ENCODE results near the gene ZGRF1. TPM values are rescaled to one million over a fixed set of nuclear protein-coding genes. Genes with fewer than 3 reads are reported as not detected.

The ZGRF1 gene
- polyA plus RNA-seq, 1 donor from 2014 or later, result 18.0 TPM

DNA sequence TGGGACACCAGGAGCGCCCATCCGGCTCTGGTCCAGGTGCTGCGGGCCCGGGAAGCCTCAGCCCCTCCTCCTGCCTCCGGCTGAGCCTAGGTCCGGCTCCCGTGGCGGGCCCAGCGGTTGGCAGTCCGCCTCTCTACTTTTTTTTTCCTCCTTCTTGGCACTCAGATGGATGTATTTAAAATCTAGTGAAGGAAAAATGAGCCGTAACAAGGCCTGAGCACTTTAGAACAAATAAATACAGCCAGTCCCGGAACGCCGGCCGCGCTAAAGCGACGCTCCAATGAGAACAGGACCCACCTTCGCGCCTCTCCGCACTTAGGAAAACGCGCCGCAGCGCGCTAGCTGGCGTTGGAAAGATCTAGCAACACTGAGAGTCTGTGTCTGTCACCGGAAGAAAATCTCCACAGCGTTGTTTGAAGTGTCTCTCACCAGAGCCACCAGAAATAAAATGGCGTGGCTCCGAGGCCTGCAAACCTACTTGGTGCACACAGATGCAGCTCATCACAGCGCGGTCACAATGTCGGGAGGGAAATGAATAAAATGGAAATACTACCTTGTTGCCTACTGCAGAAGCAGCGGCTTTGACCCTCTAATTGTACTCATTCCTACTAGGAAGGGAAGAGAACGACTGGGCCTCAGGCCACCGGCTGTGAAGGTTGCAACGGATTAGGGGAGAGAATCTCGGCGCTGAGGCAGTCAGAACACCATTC lies 125.5 kb downstream of the ZGRF1 start:
- Histone ChIP-seq H3K27ac (ENCODE audit: low read length) (no peak overlapping the region), H3K27me3 (ENCODE audit: insufficient read depth, low read depth, low read length) (peaks cover 92% of the 10 kb centered on the region), H3F3A (ENCODE audit: insufficient read depth, low read length, poor library complexity, severe bottlenecking) (no peaks in the 10 kb centered on the region), H3K9ac (ENCODE audit: low read length) (no peak overlapping the region), H2AFZ (ENCODE audit: low read depth, low read length) (no peak overlapping the region), H4K20me1 (ENCODE audit: insufficient read depth) (no peaks in the 10 kb centered on the region), H3K4me2 (ENCODE audit: low read length) (no peak overlapping the region), H3K9me2 (ENCODE audit: insufficient read depth, low read length) (no peaks in the 10 kb centered on the region), H3K9me3 (ENCODE audit: low read length) (no peaks in the 10 kb centered on the region), H3K4me3 (ENCODE audit: low read length) (peak overlapping the region; percentile 48), H3K79me2 (replicated peaks; ENCODE audit: insufficient read depth, low read length) (no peaks in the 10 kb centered on the region), H3K36me3 (ENCODE audit: insufficient read depth, low read length) (no peaks in the 10 kb centered on the region)
- peak; percentile 49 for TF ChIP-seq POLR2AphosphoS5 (IDR thresholded peaks at IDR 0.05)
- TF ChIP-seq, protein P1, sequence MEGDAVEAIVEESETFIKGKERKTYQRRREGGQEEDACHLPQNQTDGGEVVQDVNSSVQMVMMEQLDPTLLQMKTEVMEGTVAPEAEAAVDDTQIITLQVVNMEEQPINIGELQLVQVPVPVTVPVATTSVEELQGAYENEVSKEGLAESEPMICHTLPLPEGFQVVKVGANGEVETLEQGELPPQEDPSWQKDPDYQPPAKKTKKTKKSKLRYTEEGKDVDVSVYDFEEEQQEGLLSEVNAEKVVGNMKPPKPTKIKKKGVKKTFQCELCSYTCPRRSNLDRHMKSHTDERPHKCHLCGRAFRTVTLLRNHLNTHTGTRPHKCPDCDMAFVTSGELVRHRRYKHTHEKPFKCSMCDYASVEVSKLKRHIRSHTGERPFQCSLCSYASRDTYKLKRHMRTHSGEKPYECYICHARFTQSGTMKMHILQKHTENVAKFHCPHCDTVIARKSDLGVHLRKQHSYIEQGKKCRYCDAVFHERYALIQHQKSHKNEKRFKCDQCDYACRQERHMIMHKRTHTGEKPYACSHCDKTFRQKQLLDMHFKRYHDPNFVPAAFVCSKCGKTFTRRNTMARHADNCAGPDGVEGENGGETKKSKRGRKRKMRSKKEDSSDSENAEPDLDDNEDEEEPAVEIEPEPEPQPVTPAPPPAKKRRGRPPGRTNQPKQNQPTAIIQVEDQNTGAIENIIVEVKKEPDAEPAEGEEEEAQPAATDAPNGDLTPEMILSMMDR (IDR thresholded peaks at IDR 0.05; ENCODE audit: poor library complexity, severe bottlenecking), result no peak
- TF ChIP-seq EZH2 (IDR thresholded peaks at IDR 0.05; ENCODE audit: borderline replicate concordance, insufficient read depth, low read length, poor library complexity, severe bottlenecking), result peak; percentile 35

DNA sequence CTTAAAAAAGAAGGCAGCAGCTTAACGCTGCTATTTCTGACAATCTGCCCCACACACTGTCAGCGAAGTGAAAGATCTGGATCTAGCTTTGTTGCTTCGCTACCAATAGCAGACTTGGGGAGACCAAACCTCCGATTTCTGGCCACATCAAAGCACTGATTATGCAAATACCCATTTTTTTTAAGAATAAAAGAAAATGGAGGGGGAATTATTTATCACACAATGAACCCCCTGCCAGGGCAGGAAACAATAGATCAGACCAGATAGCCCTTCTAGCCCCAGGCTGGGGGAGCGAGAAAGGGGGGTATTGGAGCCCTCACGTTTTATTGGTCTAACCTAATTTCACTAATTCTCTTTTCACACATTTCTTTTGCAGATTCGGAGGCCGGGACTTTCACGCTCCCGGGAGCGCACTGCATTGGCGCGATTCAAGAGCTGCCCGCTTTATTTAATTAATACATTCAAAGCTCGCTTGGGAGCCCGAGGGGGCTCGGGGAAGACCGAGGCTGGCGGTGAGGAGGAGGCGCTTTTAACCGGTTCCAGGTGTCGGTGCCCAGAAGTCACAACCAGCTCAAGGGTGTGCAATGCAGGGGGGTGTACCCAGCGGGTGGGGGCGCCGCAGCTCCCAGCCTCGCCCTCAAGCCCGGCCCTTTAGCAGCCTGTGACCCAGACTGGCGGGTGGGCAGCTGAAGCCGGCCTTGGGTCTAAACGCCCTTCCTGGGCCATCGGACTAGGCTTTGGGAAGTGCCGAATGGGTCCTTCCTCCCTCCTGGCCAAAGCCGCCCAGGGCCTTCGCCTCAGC lies 126.2 kb downstream of the ZGRF1 start:
- Histone ChIP-seq H3K9me3 (ENCODE audit: low read length) (no peaks in the 10 kb centered on the region), H3K27ac (ENCODE audit: low read length) (no peak overlapping the region), H3K9ac (ENCODE audit: low read length) (no peak overlapping the region), H3K27me3 (ENCODE audit: insufficient read depth, low read depth, low read length) (peaks cover 85% of the 10 kb centered on the region), H2AFZ (ENCODE audit: low read depth, low read length) (no peak overlapping the region), H3F3A (ENCODE audit: insufficient read depth, low read length, poor library complexity, severe bottlenecking) (no peaks in the 10 kb centered on the region), H3K36me3 (ENCODE audit: insufficient read depth, low read length) (no peaks in the 10 kb centered on the region), H4K20me1 (ENCODE audit: insufficient read depth) (no peaks in the 10 kb centered on the region), H3K9me2 (ENCODE audit: insufficient read depth, low read length) (no peaks in the 10 kb centered on the region), H3K79me2 (replicated peaks; ENCODE audit: insufficient read depth, low read length) (no peaks in the 10 kb centered on the region), H3K4me2 (ENCODE audit: low read length) (peak overlapping the region; percentile 26), H3K4me3 (ENCODE audit: low read length) (peak overlapping the region; percentile 48)
- TF ChIP-seq, protein P2, sequence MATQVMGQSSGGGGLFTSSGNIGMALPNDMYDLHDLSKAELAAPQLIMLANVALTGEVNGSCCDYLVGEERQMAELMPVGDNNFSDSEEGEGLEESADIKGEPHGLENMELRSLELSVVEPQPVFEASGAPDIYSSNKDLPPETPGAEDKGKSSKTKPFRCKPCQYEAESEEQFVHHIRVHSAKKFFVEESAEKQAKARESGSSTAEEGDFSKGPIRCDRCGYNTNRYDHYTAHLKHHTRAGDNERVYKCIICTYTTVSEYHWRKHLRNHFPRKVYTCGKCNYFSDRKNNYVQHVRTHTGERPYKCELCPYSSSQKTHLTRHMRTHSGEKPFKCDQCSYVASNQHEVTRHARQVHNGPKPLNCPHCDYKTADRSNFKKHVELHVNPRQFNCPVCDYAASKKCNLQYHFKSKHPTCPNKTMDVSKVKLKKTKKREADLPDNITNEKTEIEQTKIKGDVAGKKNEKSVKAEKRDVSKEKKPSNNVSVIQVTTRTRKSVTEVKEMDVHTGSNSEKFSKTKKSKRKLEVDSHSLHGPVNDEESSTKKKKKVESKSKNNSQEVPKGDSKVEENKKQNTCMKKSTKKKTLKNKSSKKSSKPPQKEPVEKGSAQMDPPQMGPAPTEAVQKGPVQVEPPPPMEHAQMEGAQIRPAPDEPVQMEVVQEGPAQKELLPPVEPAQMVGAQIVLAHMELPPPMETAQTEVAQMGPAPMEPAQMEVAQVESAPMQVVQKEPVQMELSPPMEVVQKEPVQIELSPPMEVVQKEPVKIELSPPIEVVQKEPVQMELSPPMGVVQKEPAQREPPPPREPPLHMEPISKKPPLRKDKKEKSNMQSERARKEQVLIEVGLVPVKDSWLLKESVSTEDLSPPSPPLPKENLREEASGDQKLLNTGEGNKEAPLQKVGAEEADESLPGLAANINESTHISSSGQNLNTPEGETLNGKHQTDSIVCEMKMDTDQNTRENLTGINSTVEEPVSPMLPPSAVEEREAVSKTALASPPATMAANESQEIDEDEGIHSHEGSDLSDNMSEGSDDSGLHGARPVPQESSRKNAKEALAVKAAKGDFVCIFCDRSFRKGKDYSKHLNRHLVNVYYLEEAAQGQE (IDR thresholded peaks at IDR 0.05; ENCODE audit: borderline replicate concordance), result no peak
- TF ChIP-seq TAF1 (IDR thresholded peaks at IDR 0.05; ENCODE audit: low read depth) (no peak), MXI1 (conservative IDR thresholded peaks at IDR 0.05; ENCODE audit: poor library complexity, severe bottlenecking) (no peak), EZH2 (IDR thresholded peaks at IDR 0.05; ENCODE audit: borderline replicate concordance, insufficient read depth, low read length, poor library complexity, severe bottlenecking) (peak; percentile 10), SMC3 (conservative IDR thresholded peaks at IDR 0.05; ENCODE audit: poor library complexity) (no peak), EP300 (conservative IDR thresholded peaks at IDR 0.05; ENCODE audit: poor library complexity, severe bottlenecking) (no peak), POLR2AphosphoS5 (IDR thresholded peaks at IDR 0.05) (no peak)
- TF ChIP-seq, protein P1 (IDR thresholded peaks at IDR 0.05; ENCODE audit: poor library complexity, severe bottlenecking), result no peak
